H1 (cell line): ENCODE results near the gene WSCD2. TPM values are rescaled to one million over a fixed set of nuclear protein-coding genes. Genes with fewer than 3 reads are reported as not detected.

Experiments
- CTCF ChIA-PET: fragments of 300-600 bp; sonication (Branson Sonifier 250); formaldehyde crosslinking; loops from one replicate; lab custom pipeline; 2021; ENCODE audit not compliant: partially characterized antibody; lab: Charles Lee
- POLR2A ChIA-PET: fragments of 300-600 bp; sonication (Branson Sonifier 250); formaldehyde crosslinking; loops from one replicate; lab custom pipeline; 2021; ENCODE audit warnings: inconsistent platforms; ENCODE audit not compliant: partially characterized antibody; lab: Charles Lee
- DNase-seq, 2 experiments: peaks; one replicate each; pipeline versions ENCODE4 v3.0.0 to v3.0.0-alpha.2; 2010 to 2022; ENCODE audit warnings: low spot score in 2 of 2, low read depth in 1 of 2, mixed read lengths in 1 of 2
- FAIRE-seq: peaks from 2 replicates; lab custom pipeline; 2011; peaks lifted over from hg19 to GRCh38; lab: Jason Lieb, UNC
- H2AFZ ChIP-seq: 2 replicates; pipeline ENCODE4 v1.8.1; 2012; ENCODE audit warnings: low read length, inconsistent platforms
- H2AK5ac ChIP-seq: 2 replicates; pipeline ENCODE4 v1.6.1; 2013; ENCODE audit warnings: low read depth, low read length
- H2BK120ac ChIP-seq: replicated peaks from 2 replicates; pipeline ENCODE3; 2013; ENCODE audit warnings: low read depth, low read length, inconsistent platforms
- H2BK12ac ChIP-seq: 2 replicates; pipeline ENCODE4 v1.6.1; 2013; ENCODE audit warnings: low read depth, low read length
- H2BK15ac ChIP-seq: 2 replicates; pipeline ENCODE4 v1.6.1; 2013; ENCODE audit warnings: low read length
- H2BK20ac ChIP-seq: 2 replicates; pipeline ENCODE4 v1.6.1; 2013; ENCODE audit warnings: low read length
- H2BK5ac ChIP-seq: 2 replicates; pipeline ENCODE4 v1.6.1; 2013; ENCODE audit warnings: low read depth, low read length
- H3K14ac ChIP-seq: 2 replicates; pipeline ENCODE4 v1.6.1; 2013; ENCODE audit warnings: inconsistent platforms; ENCODE audit not compliant: insufficient read length
- H3K18ac ChIP-seq: 2 replicates; pipeline ENCODE4 v1.6.1; 2013; ENCODE audit warnings: low read length; ENCODE audit errors: extremely low read depth
- H3K23ac ChIP-seq: 2 replicates; pipeline ENCODE4 v1.6.1; 2013; ENCODE audit warnings: inconsistent platforms; ENCODE audit not compliant: insufficient read length
- H3K23me2 ChIP-seq: 2 replicates; pipeline ENCODE4 v1.6.1; 2013; ENCODE audit warnings: low read depth, low read length
- H3K27ac ChIP-seq: 2 replicates; pipeline ENCODE4 v1.6.1; 2011; ENCODE audit warnings: low read depth, low read length, inconsistent platforms
- H3K27me3 ChIP-seq, 4 experiments: replicated peaks in 1 of 4; 1 replicate in 1 of 4; 2 replicates in 3 of 4; pipeline versions ENCODE4 v1.6.1 to v1.8.1; 2011 to 2013; ENCODE audit warnings: low read length in 3 of 4, mild to moderate bottlenecking in 3 of 4, inconsistent platforms in 2 of 4, mixed read lengths in 2 of 4, moderate library complexity in 1 of 4; ENCODE audit not compliant: control insufficient read depth in 3 of 4, insufficient read depth in 3 of 4; ENCODE audit errors: extremely low read depth in 1 of 4
- H3K36me3 ChIP-seq, 4 experiments: 2 replicates each; pipeline versions ENCODE4 v1.6.1 to v1.8.1; 2011 to 2013; ENCODE audit warnings: mild to moderate bottlenecking in 4 of 4, low read length in 3 of 4, moderate library complexity in 2 of 4, control low read depth in 1 of 4, inconsistent platforms in 1 of 4; ENCODE audit not compliant: insufficient read depth in 4 of 4, control insufficient read depth in 2 of 4
- H3K4ac ChIP-seq: replicated peaks from 2 replicates; pipeline ENCODE3; 2013; ENCODE audit warnings: low read length, low read depth, mixed read lengths, inconsistent platforms; ENCODE audit not compliant: insufficient read length
- H3K4me1 ChIP-seq, 4 experiments: replicated peaks in 1 of 4; 1 replicate in 1 of 4; 2 replicates in 3 of 4; pipeline versions ENCODE4 v1.6.1 to v1.8.1; 2011 to 2013; ENCODE audit warnings: low read length in 3 of 4, inconsistent platforms in 2 of 4, mixed read lengths in 1 of 4; ENCODE audit not compliant: insufficient read depth in 4 of 4, control insufficient read depth in 3 of 4
- H3K4me2 ChIP-seq, 2 experiments: 2 replicates each; pipeline versions ENCODE4 v1.6.1 to v1.8.1; 2011 to 2013; ENCODE audit warnings: low read depth in 2 of 2, low read length in 2 of 2, control low read depth in 1 of 2, inconsistent platforms in 1 of 2, mild to moderate bottlenecking in 1 of 2; ENCODE audit not compliant: insufficient read depth in 1 of 2
- H3K4me3 ChIP-seq, 4 experiments: fragments of 200-600, 300-600 bp in 1 of 4; sonication (generic), shearing (Covaris generic), sonication (Bioruptor Twin) in 1 of 4; 2 replicates each; pipeline versions ENCODE4 v1.5.1 to v1.8.1; 2011 to 2016; ENCODE audit warnings: low read length in 4 of 4, low read depth in 3 of 4, control low read depth in 2 of 4, inconsistent platforms in 2 of 4, mild to moderate bottlenecking in 2 of 4, mixed read lengths in 1 of 4, moderate library complexity in 1 of 4; ENCODE audit not compliant: insufficient read depth in 2 of 4; ENCODE audit errors: extremely low read depth in 1 of 4
- H3K56ac ChIP-seq: replicated peaks from 2 replicates; pipeline ENCODE3; 2013; ENCODE audit warnings: low read depth, mild to moderate bottlenecking, mixed read lengths, low read length, inconsistent platforms; ENCODE audit not compliant: insufficient read length
- H3K79me1 ChIP-seq: 2 replicates; pipeline ENCODE4 v1.6.1; 2013; ENCODE audit warnings: low read depth, low read length, control low read depth
- H3K79me2 ChIP-seq, 2 experiments: 2 replicates each; pipeline versions ENCODE4 v1.6.1 to v1.8.1; 2012 to 2013; ENCODE audit warnings: low read length in 2 of 2, mild to moderate bottlenecking in 2 of 2, inconsistent platforms in 1 of 2; ENCODE audit not compliant: insufficient read depth in 2 of 2, control insufficient read depth in 1 of 2
- H3K9ac ChIP-seq, 4 experiments: replicated peaks in 1 of 4; 1 replicate in 1 of 4; 2 replicates in 3 of 4; pipeline versions ENCODE4 v1.6.1 to v1.8.1; 2011 to 2013; ENCODE audit warnings: low read depth in 3 of 4, low read length in 3 of 4, control low read depth in 2 of 4, mild to moderate bottlenecking in 2 of 4, moderate library complexity in 2 of 4, inconsistent platforms in 1 of 4; ENCODE audit errors: extremely low read depth in 1 of 4
- H3K9me3 ChIP-seq, 2 experiments: 2 replicates each; pipeline versions ENCODE4 v1.6.1 to v1.8.1; 2012 to 2013; ENCODE audit warnings: mild to moderate bottlenecking in 2 of 2, moderate library complexity in 2 of 2, control low read depth in 1 of 2, inconsistent platforms in 1 of 2, low read depth in 1 of 2, low read length in 1 of 2, mixed read lengths in 1 of 2; ENCODE audit not compliant: insufficient read depth in 2 of 2
- H4K20me1 ChIP-seq, 2 experiments: replicated peaks in 1 of 2; 2 replicates each; pipeline versions ENCODE3 to v1.8.1; 2011 to 2013; ENCODE audit warnings: inconsistent platforms in 2 of 2, low read length in 2 of 2, mild to moderate bottlenecking in 1 of 2; ENCODE audit not compliant: insufficient read depth in 2 of 2, control insufficient read depth in 1 of 2
- H4K5ac ChIP-seq: 2 replicates; pipeline ENCODE4 v1.6.1; 2013; ENCODE audit warnings: low read length, low read depth, mixed read lengths, inconsistent platforms; ENCODE audit not compliant: insufficient read length
- H4K8ac ChIP-seq: 2 replicates; pipeline ENCODE4 v1.8.0; 2013; ENCODE audit warnings: mild to moderate bottlenecking, moderate library complexity, low read length, inconsistent platforms; ENCODE audit not compliant: insufficient read depth; ENCODE audit errors: extremely low read depth
- H4K91ac ChIP-seq: replicated peaks from 2 replicates; pipeline ENCODE3; 2013; ENCODE audit warnings: low read length, mixed read lengths, inconsistent platforms; ENCODE audit not compliant: insufficient read length
- EZH2 ChIP-seq: fragments of 200-600 bp; sonication (generic); IDR thresholded peaks from 2 replicates; pipeline ENCODE4 v1.7.1; 2012; ENCODE audit warnings: low read depth, mild to moderate bottlenecking, moderate library complexity, low read length, inconsistent platforms; ENCODE audit not compliant: severe bottlenecking
- GTF2F1 ChIP-seq: IDR thresholded peaks from 2 replicates; pipeline ENCODE4 v1.6.1; 2012; ENCODE audit warnings: low read depth, low read length, improper control_type of control experiment, borderline replicate concordance
- HDAC2 ChIP-seq, 2 experiments: fragments of 300-600 bp in 1 of 2; sonication (generic) in 1 of 2; IDR thresholded peaks; 2 replicates each; pipeline ENCODE4 v1.6.1; 2011 to 2012; ENCODE audit warnings: low read depth in 2 of 2, low read length in 2 of 2, mild to moderate bottlenecking in 2 of 2, moderate library complexity in 2 of 2, borderline replicate concordance in 1 of 2, inconsistent platforms in 1 of 2
- HDAC6 ChIP-seq: IDR thresholded peaks from one replicate; pipeline ENCODE4 v1.7.1; 2012; ENCODE audit warnings: low read depth, mild to moderate bottlenecking, inconsistent platforms, low read length, moderate library complexity
- JUN ChIP-seq: IDR thresholded peaks from 2 replicates; pipeline ENCODE4 v1.6.1; 2011; ENCODE audit warnings: low read depth, mild to moderate bottlenecking, improper control_type of control experiment, low read length
- JUND ChIP-seq: IDR thresholded peaks from 2 replicates; pipeline ENCODE4 v1.6.1; 2011; ENCODE audit warnings: mild to moderate bottlenecking, improper control_type of control experiment, low read length
- POU5F1 ChIP-seq: IDR thresholded peaks from 2 replicates; pipeline ENCODE4 v1.6.1; 2011; ENCODE audit warnings: low read depth, mild to moderate bottlenecking, low read length, moderate library complexity
- RXRA ChIP-seq: IDR thresholded peaks from 2 replicates; pipeline ENCODE4 v1.6.1; 2011; ENCODE audit warnings: low read depth, mild to moderate bottlenecking, low read length, moderate library complexity; ENCODE audit not compliant: insufficient read depth
- SAP30 ChIP-seq: fragments of 300-600 bp; sonication (generic); IDR thresholded peaks from 2 replicates; pipeline ENCODE4 v1.7.1; 2012; ENCODE audit warnings: low read length, moderate library complexity, mild to moderate bottlenecking, inconsistent platforms; ENCODE audit not compliant: insufficient read depth, insufficient replicate concordance
- SP2 ChIP-seq: IDR thresholded peaks from 2 replicates; pipeline ENCODE4 v1.6.1; 2012; ENCODE audit warnings: mild to moderate bottlenecking, low read length, inconsistent platforms
- SP4 ChIP-seq: IDR thresholded peaks from 2 replicates; pipeline ENCODE4 v1.6.1; 2012; ENCODE audit warnings: low read length, inconsistent platforms
- TBP ChIP-seq: IDR thresholded peaks from 2 replicates; pipeline ENCODE4 v1.6.1; 2011; ENCODE audit warnings: low read depth, low read length, improper control_type of control experiment
- WGBS, 2 experiments: shearing (Covaris generic) in 1 of 2; methylation state at CpG; one replicate each; pipeline versions ENCODE4 v1.1.6 to v1.1.7; 2013 to 2015; ENCODE audit warnings: low lambda C conversion rate in 2 of 2, mixed read lengths in 2 of 2, inconsistent platforms in 1 of 2, low coverage in 1 of 2, missing lambda C conversion rate in 1 of 2; ENCODE audit not compliant: insufficient replicate concordance in 2 of 2, insufficient coverage in 1 of 2, insufficient read length in 1 of 2; ENCODE audit errors: extremely low coverage in 1 of 2, missing lambda C conversion rate in 1 of 2; 5-methylcytosine and 5-hydroxymethylcytosine counted together
- polyA plus RNA-seq, 7 experiments: library from polyadenylated mRNA; depleted of rRNA in 3 of 7; stranded (reverse) in 5 of 7; unstranded in 2 of 7; fragments of >200 nt in 5 of 7; fragments of 200-250 nt in 2 of 7; gene quantifications; 1 replicate in 5 of 7; 2 replicates in 1 of 7; 4 replicates in 1 of 7; pipeline versions ENCODE4 v1.2.1 to v1.2.3, GENCODE V29; 2011 to 2013; ENCODE audit warnings: missing spikeins in 2 of 7, mixed read lengths in 2 of 7
- total RNA-seq: library from RNA; stranded (reverse); fragmentation: NEBNext Ultra II Directional; extraction: Animal tissue kit (Norgen Biotek cat#: 25700); gene quantifications from 2 replicates; pipeline ENCODE4 v1.2.1, GENCODE V29; 2021

WSCD2 gene
- total and polyA plus RNA-seq, 2 of the 8 experiments (the other 6 are each of a cell fraction or from before 2014, with no cell fraction given): 1.3 to 2.2 TPM

DNA sequence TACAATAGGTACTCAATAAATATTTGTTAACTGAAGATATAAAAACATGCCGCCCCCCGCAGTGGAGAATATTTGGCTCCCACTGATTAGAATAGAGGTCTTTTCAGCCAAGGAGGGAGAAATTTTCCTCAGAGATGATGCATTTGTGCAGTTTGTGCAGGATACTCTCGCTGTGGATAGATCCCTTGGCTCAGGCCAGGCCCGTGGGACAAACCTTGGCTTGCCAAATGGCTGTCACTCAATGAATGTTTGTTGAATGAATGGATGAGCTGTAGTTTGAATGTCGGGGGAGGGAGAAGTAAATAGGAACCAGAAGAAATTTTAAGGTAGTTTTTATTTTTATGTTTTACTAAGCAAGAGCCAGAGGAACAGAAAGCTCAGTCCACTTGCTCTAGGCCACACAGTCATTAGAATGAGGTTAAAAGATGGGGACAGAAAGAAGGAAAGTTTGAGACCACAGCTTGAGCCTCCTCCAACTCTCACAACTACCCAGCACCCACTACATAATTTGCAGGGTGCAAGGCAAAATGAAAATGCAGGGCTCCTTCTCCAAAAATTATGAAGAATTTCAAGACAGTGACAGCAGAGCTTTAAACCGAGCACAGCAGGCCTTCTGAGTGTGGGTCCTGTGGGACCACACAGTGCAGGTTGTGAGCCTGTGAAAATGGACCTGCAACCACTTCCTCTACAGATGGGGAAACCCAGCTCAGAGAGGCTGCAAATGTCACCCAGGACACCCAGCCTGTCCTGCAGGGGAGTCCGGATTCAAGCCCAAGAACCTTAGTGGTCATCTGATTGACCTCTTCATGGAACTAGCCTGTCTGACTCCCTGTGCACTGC is 51.4 kb downstream of the WSCD2 start:
- Histone ChIP-seq H3K18ac (no peak overlapping the region), H3K4me2 (no peak overlapping the region), H3K23ac (no peak overlapping the region), H3K9ac (no peak overlapping the region), H4K91ac (no peak overlapping the region), H2BK5ac (no peak overlapping the region), H3K27ac (no peak overlapping the region; the same call in 1 of the 2 replicates), H3K36me3 (no peaks in the 10 kb centered on the region), H4K5ac (no peak overlapping the region), H3K56ac (no peak overlapping the region), H3K79me1 (no peaks in the 10 kb centered on the region), H3K9me3 (peaks cover 0 to 4% of the 10 kb centered on the region in 2 experiments), H2AK5ac (no peak overlapping the region), H4K8ac (no peak overlapping the region; the same call in 1 of the 2 replicates), H4K20me1 (no peaks in the 10 kb centered on the region), H2BK120ac (no peak overlapping the region), H2BK12ac (peak overlapping the region; percentile 50; the same call in 1 of the 2 replicates), H3K23me2 (no peaks in the 10 kb centered on the region), H3K4ac (no peak overlapping the region), H3K4me3 (no peak overlapping the region), H3K27me3 (no peaks in the 10 kb centered on the region), H2BK20ac (0 out of 2 replicates have a peak overlapping the region, but pooled peaks have one; percentile 64), H3K79me2 (no peaks in the 10 kb centered on the region), H3K4me1 (peaks cover 0 to 4% (median under 1%) of the 10 kb centered on the region in 4 experiments; a peak in 3 of 7 replicates), H2BK15ac (no peak overlapping the region), H2AFZ (no peak overlapping the region), H3K14ac (no peak overlapping the region)
- DNase-seq (no peak), FAIRE-seq (no peak)
- ChIA-PET CTCF (interaction anchor here (0.7 to 4.6 kb wide), 7 partner anchors 9 to 117 kb away, joined by 3 to 24 read pairs (median 4); partner anchors contain the start of gene WSCD2), POLR2A (no interaction called here)
- WGBS, 2 experiments: 89 to 100% methylated on average over 1 to 7 of the region's 7 CpGs
- no peak for TF ChIP-seq JUN
- no peak for TF ChIP-seq SP2
- TF ChIP-seq EZH2: no peak
- TF ChIP-seq POU5F1: no peak
- no peak for TF ChIP-seq JUND
- no peak for TF ChIP-seq GTF2F1
- no peak for TF ChIP-seq SAP30
- TF ChIP-seq TBP: no peak
- TF ChIP-seq HDAC2 (IDR thresholded peaks at IDR 0.05; ENCODE audit: borderline replicate concordance in 1 of 2, low read depth in 2 of 2, low read length in 2 of 2): no peak
- no peak for TF ChIP-seq RXRA
- TF ChIP-seq HDAC6: no peak
- no peak for TF ChIP-seq SP4
